Aorta (tissue), 5 donors: ENCODE results near the gene CDK11B. TPM values are rescaled to one million over a fixed set of nuclear protein-coding genes. Genes with fewer than 3 reads are reported as not detected.
A peak's percentile ranks its signal among the peaks of the same experiment; 100 is the strongest.
"Not testable (repeated sequence)": the region's sequence is repeated elsewhere in the genome, so short reads cannot be mapped to it uniquely, and the experiment has no call there.

ENCODE experiments used
- ATAC-seq: fragments of 200-7000 bp; cut with Tn5 transposase; one replicate; pipeline ENCODE4 v1.9.1; 2022; ENCODE audit warnings: moderate library complexity; ENCODE audit not compliant: low FRiP score
- DNase-seq, 2 donors: peaks; one replicate each; pipeline ENCODE4 v3.0.0-alpha.2; 2020
- H3K27ac ChIP-seq, 2 donors: one replicate each; pipeline ENCODE4 v1.5.1; 2013; ENCODE audit warnings: low read length in 2 of 2, mild to moderate bottlenecking in 2 of 2, moderate library complexity in 2 of 2, control low read depth in 1 of 2, inconsistent platforms in 1 of 2, low read depth in 1 of 2
- H3K27me3 ChIP-seq, 2 donors: one replicate each; pipeline ENCODE4 v1.6.1; 2013; ENCODE audit warnings: control low read depth in 1 of 2, low read length in 1 of 2, mild to moderate bottlenecking in 1 of 2, moderate library complexity in 1 of 2; ENCODE audit not compliant: insufficient read depth in 2 of 2, control insufficient read depth in 1 of 2
- H3K36me3 ChIP-seq, 2 donors: one replicate each; pipeline ENCODE4 v1.6.1; 2013; ENCODE audit warnings: control low read depth in 1 of 2, low read length in 1 of 2, mild to moderate bottlenecking in 1 of 2; ENCODE audit not compliant: insufficient read depth in 2 of 2, control insufficient read depth in 1 of 2
- H3K4me1 ChIP-seq, 2 donors: one replicate each; pipeline ENCODE4 v1.6.1; 2013; ENCODE audit warnings: low read length in 2 of 2, control low read depth in 1 of 2, mild to moderate bottlenecking in 1 of 2, moderate library complexity in 1 of 2; ENCODE audit not compliant: insufficient read depth in 2 of 2, control insufficient read depth in 1 of 2
- H3K4me3 ChIP-seq, 2 donors: one replicate each; pipeline ENCODE4 v1.5.1; 2013; ENCODE audit warnings: low read length in 2 of 2, control low read depth in 1 of 2, mild to moderate bottlenecking in 1 of 2
- H3K9me3 ChIP-seq: one replicate; pipeline ENCODE4 v1.6.1; 2013; ENCODE audit warnings: mild to moderate bottlenecking, low read length; ENCODE audit not compliant: control insufficient read depth
- whole genome bisulfite sequencing, 2 donors: extraction: QIAGEN DNeasy Blood & Tissue Kit; methylation state at CpG; one replicate each; pipeline ENCODE4 v1.1.7; 2013; 5-methylcytosine and 5-hydroxymethylcytosine counted together
- intact Hi-C, 2 donors: fragments of 100-400 bp; cut with DNase I; formaldehyde crosslinking; loops; one replicate each; pipeline versions ENCODE4 v1.14.2 to v1.15.0; 2022
- polyA plus RNA-seq, 2 donors: library from polyadenylated mRNA; stranded (reverse); fragments of 200-250 nt; gene quantifications; one replicate each; pipeline ENCODE4 v1.2.3, GENCODE V29; 2013
- total RNA-seq, 2 donors: library from RNA; stranded (reverse); fragmentation: NEBNext Ultra II Directional; extraction: Animal tissue kit (Norgen Biotek cat#: 25700); gene quantifications; one replicate each; pipeline ENCODE4 v1.2.1, GENCODE V29; 2021
- donor health status: healthy with polysubstance abuse.
- donor health status: Bipolar disorder and iron deficiency.
- donor health status: DM: no; HTN: no; CAD: no.
- donor health status: DM: no; HTN: no; CAD: no.
- donor health status: DM: yes; HTN: yes; CAD: no.

The CDK11B gene
- total and polyA plus RNA-seq, 4 donors = 25.2 to 44.7 (median 34.6) TPM

- intact Hi-C loops = loop anchor here in 1 of 2 donors (10.0 kb wide), 1 partner anchor 59 kb away; the partner anchor contains the start of gene CDK11A
- Histone ChIP-seq H3K27me3 (no peaks in the 10 kb centered on the region), H3K4me1 (no peaks in the 10 kb centered on the region), H3K4me3 (no peak overlapping the region), H3K36me3 (peaks cover 0 to 3% of the 10 kb centered on the region in 2 donors), H3K27ac (no peak overlapping the region), H3K9me3 (no peaks in the 10 kb centered on the region)
- ATAC-seq = no peak
- 79 to 82% methylated on average over 25 of the region's 25 CpGs for WGBS, 2 donors
- DNase-seq = peak; percentile 34 to 79
Observed at GRCh38 chr1:1665815-1666251, 7.0 kb upstream of the CDK11B start.

GRCh38 chr1:1664941-1665814 lies 6.4 kb upstream of the CDK11B start:
- 86 to 87% methylated on average over 27 of the region's 27 CpGs for WGBS, 2 donors
- H3K9me3 ChIP-seq = no peaks in the 10 kb centered on the region
- H3K4me3 ChIP-seq = no peak overlapping the region
- no peaks in the 10 kb centered on the region for H3K27me3 ChIP-seq
- H3K27ac ChIP-seq = no peak overlapping the region
- intact Hi-C loops = loop anchor here in 1 of 2 donors (10.0 kb wide), 1 partner anchor 60 kb away; the partner anchor contains the start of gene CDK11A
- H3K4me1 ChIP-seq = no peaks in the 10 kb centered on the region
- peaks cover 0 to 3% of the 10 kb centered on the region in 2 donors for H3K36me3 ChIP-seq
- DNase-seq = peak; percentile 40 to 61
- ATAC-seq = peak; percentile 23

GRCh38 chr1:1664318-1664717 lies 5.5 kb upstream of the CDK11B start:
- 78 to 100% methylated on average over 1 to 7 of the region's 11 CpGs for WGBS, 2 donors
- not testable (repeated sequence) for H3K27me3 ChIP-seq, H3K4me1 ChIP-seq, H3K36me3 ChIP-seq, H3K27ac ChIP-seq, H3K4me3 ChIP-seq, ATAC-seq, H3K9me3 ChIP-seq
- peak in 1 of 2 donors; percentile 8 for DNase-seq
- intact Hi-C loops = loop anchor here in 1 of 2 donors (10.0 kb wide), 1 partner anchor 60 kb away; the partner anchor contains the start of gene CDK11A

GRCh38 chr1:1662830-1663560 lies 4.2 kb upstream of the CDK11B start:
- H3K4me3 ChIP-seq, H3K4me1 ChIP-seq, ATAC-seq, H3K36me3 ChIP-seq, H3K9me3 ChIP-seq, H3K27ac ChIP-seq, H3K27me3 ChIP-seq: not testable (repeated sequence)
- peak; percentile 34 to 68 for DNase-seq
- intact Hi-C loops = loop anchor here in 1 of 2 donors (10.0 kb wide), 1 partner anchor 62 kb away; the partner anchor contains the start of gene CDK11A
- WGBS, 2 donors = 78 to 80% methylated on average over 15 of the region's 15 CpGs

GRCh38 chr1:1662392-1662791 lies 3.6 kb upstream of the CDK11B start:
- 84 to 92% methylated on average over 8 to 9 of the region's 9 CpGs for WGBS, 2 donors
- DNase-seq = peak in 1 of 2 donors; percentile 2
- H3K9me3 ChIP-seq, H3K4me1 ChIP-seq, H3K36me3 ChIP-seq, H3K4me3 ChIP-seq, ATAC-seq, H3K27me3 ChIP-seq, H3K27ac ChIP-seq: not testable (repeated sequence)
- intact Hi-C loops = loop anchor here in 1 of 2 donors (10.0 kb wide), 1 partner anchor 62 kb away; the partner anchor contains the start of gene CDK11A

GRCh38 chr1:1648265-1648664 lies 10.5 kb downstream of the CDK11B start:
- ATAC-seq, H3K9me3 ChIP-seq, H3K36me3 ChIP-seq, intact Hi-C loops, H3K4me1 ChIP-seq, H3K4me3 ChIP-seq, H3K27ac ChIP-seq, H3K27me3 ChIP-seq: not testable (repeated sequence)
- 83 to 89% methylated on average over 11 of the region's 11 CpGs for WGBS, 2 donors
- DNase-seq = peak; percentile 29 to 61

GRCh38 chr1:1647567-1648241 lies 11.1 kb downstream of the CDK11B start:
- H3K4me3 ChIP-seq, H3K4me1 ChIP-seq, H3K9me3 ChIP-seq, H3K27ac ChIP-seq, ATAC-seq, intact Hi-C loops, H3K36me3 ChIP-seq, H3K27me3 ChIP-seq: not testable (repeated sequence)
- peak; percentile 12 to 30 for DNase-seq
- 93% methylated on average over 17 of the region's 17 CpGs for WGBS, 2 donors

- H3K4me1 ChIP-seq, intact Hi-C loops, H3K4me3 ChIP-seq, DNase-seq, H3K27ac ChIP-seq, H3K9me3 ChIP-seq, ATAC-seq, H3K36me3 ChIP-seq, H3K27me3 ChIP-seq: not testable (repeated sequence)
- WGBS, 2 donors = 89 to 91% methylated on average over 4 to 5 of the region's 5 CpGs
Observed at GRCh38 chr1:1646326-1646725, 12.5 kb downstream of the CDK11B start.
